ENCODE measurements around the gene SPAG9. TPM values are rescaled to one million over a fixed set of nuclear protein-coding genes. Genes with fewer than 3 reads are reported as not detected.

SPAG9 gene
- total RNA-seq, 4 donors from 2014 or later: 139 to 171 (median 143) TPM

GRCh38 chr17:50931144-50931908 is 189.3 kb downstream of the SPAG9 start:
- Histone ChIP-seq H3K4me3 (peak overlapping the region; percentile 54 to 61 (median 56)), H3K4me1 (peaks cover 45 to 53% of the 10 kb centered on the region in 2 donors), H3K36me3 (no peaks in the 10 kb centered on the region), H3K27me3 (no peaks in the 10 kb centered on the region), H3K27ac (peak overlapping the region; percentile 90 to 99 (median 96)), H3K9me3 (no peaks in the 10 kb centered on the region)
- TF ChIP-seq CTCF (IDR thresholded peaks at IDR 0.05 in 4 of 5, conservative IDR thresholded peaks at IDR 0.05 in 1 of 5) (no peak), POLR2A (IDR thresholded peaks at IDR 0.05) (peak; percentile 83 to 88)
- ATAC-seq: peak; percentile 67 to 69
- in situ Hi-C loops (cut with MboI; ENCODE audit: low sequenced_read_pairs in 4 of 4) (no loop called here), intact Hi-C loops (cut with DNase I; ENCODE audit: low total_unique reads) (loop anchor here (1.0 kb wide), 1 partner anchor 64 kb away; no protein-coding TSS in a partner anchor)
- peak; percentile 86 to 95 for DNase-seq

- in situ Hi-C loops (cut with MboI; ENCODE audit: low sequenced_read_pairs in 4 of 4) (no loop called here), intact Hi-C loops (cut with DNase I; ENCODE audit: low total_unique reads) (no loop called here)
- Histone ChIP-seq H3K27me3 (no peaks in the 10 kb centered on the region), H3K9me3 (no peaks in the 10 kb centered on the region), H3K4me3 (no peak overlapping the region), H3K36me3 (no peaks in the 10 kb centered on the region), H3K27ac (peak overlapping the region in 1 of 4 donors; percentile 6), H3K4me1 (peaks cover 38 to 49% of the 10 kb centered on the region in 2 donors)
- TF ChIP-seq POLR2A (IDR thresholded peaks at IDR 0.05) (no peak), CTCF (IDR thresholded peaks at IDR 0.05 in 4 of 5, conservative IDR thresholded peaks at IDR 0.05 in 1 of 5) (no peak)
- no peak for ATAC-seq
- no peak for DNase-seq
Measured at GRCh38 chr17:50928646-50929045, 192.0 kb downstream of the SPAG9 start.

- ATAC-seq (no peak), DNase-seq (no peak)
- Histone ChIP-seq H3K27me3 (no peaks in the 10 kb centered on the region), H3K4me3 (no peak overlapping the region), H3K9me3 (no peaks in the 10 kb centered on the region), H3K4me1 (peaks cover 32 to 39% of the 10 kb centered on the region in 2 donors), H3K36me3 (no peaks in the 10 kb centered on the region), H3K27ac (peak overlapping the region in 1 of 4 donors; percentile 35)
- intact Hi-C loops (cut with DNase I; ENCODE audit: low total_unique reads): no loop called here
- TF ChIP-seq POLR2A (IDR thresholded peaks at IDR 0.05): no peak
- TF ChIP-seq CTCF (IDR thresholded peaks at IDR 0.05 in 4 of 5, conservative IDR thresholded peaks at IDR 0.05 in 1 of 5): no peak
- in situ Hi-C loops (cut with MboI; ENCODE audit: low sequenced_read_pairs in 4 of 4): no loop called here
Measured at GRCh38 chr17:50927287-50927686, 193.4 kb downstream of the SPAG9 start.

GRCh38 chr17:50926523-50926922 is 194.1 kb downstream of the SPAG9 start:
- H3K4me3 ChIP-seq: no peak overlapping the region
- TF ChIP-seq POLR2A (IDR thresholded peaks at IDR 0.05) (no peak), CTCF (IDR thresholded peaks at IDR 0.05 in 4 of 5, conservative IDR thresholded peaks at IDR 0.05 in 1 of 5) (no peak)
- no peaks in the 10 kb centered on the region for H3K36me3 ChIP-seq
- in situ Hi-C loops (cut with MboI; ENCODE audit: low sequenced_read_pairs in 4 of 4) (no loop called here), intact Hi-C loops (cut with DNase I; ENCODE audit: low total_unique reads) (no loop called here)
- no peaks in the 10 kb centered on the region for H3K27me3 ChIP-seq
- H3K27ac ChIP-seq: peak overlapping the region in 2 of 4 donors; percentile 10 to 73
- no peak for DNase-seq
- H3K9me3 ChIP-seq: no peaks in the 10 kb centered on the region
- peaks cover 27 to 31% of the 10 kb centered on the region in 2 donors for H3K4me1 ChIP-seq
- no peak for ATAC-seq

All from gastrocnemius medialis (tissue), 4 donors.